A549 (cell line): ENCODE results near the gene CKMT2. TPM values are rescaled to one million over a fixed set of nuclear protein-coding genes. Genes with fewer than 3 reads are reported as not detected.

Experiments
- ATAC-seq, 2 experiments: fragments of 200-7000 bp in 1 of 2; fragments of >200 bp in 1 of 2; cut with Nextera tagmentation in 1 of 2; cut with Tn5 transposase in 1 of 2; 3 replicates each; pipeline versions ENCODE4 v1.8.0 to v1.9.1; 2018 to 2020; ENCODE audit warnings: mild to moderate bottlenecking in 1 of 2, moderate library complexity in 1 of 2
- CTCF ChIA-PET: fragments of 300-600 bp; sonication (Branson Sonifier 250); formaldehyde crosslinking; extraction: SDS; loops from one replicate; lab custom pipeline; 2021; ENCODE audit warnings: antibody characterized with exemption, inconsistent platforms; lab: Yijun Ruan, JAX
- POLR2A ChIA-PET: fragments of 350-600 bp; formaldehyde crosslinking; extraction: SDS; loops from one replicate; lab custom pipeline; 2021; ENCODE audit warnings: antibody characterized with exemption, inconsistent platforms; lab: Yijun Ruan, JAX
- DNase-seq, 2 experiments: peaks; one replicate each; pipeline versions ENCODE4 v3.0.0 to v3.0.0-alpha.2; 2011 to 2016; ENCODE audit warnings: low read depth in 1 of 2, low spot score in 1 of 2
- FAIRE-seq: peaks from 2 replicates; lab custom pipeline; 2011; peaks lifted over from hg19 to GRCh38; lab: Jason Lieb, UNC
- H3K27ac ChIP-seq, 2 experiments: fragments of >200 bp; sonication (Bioruptor Twin); formaldehyde crosslinking; 3 replicates each; pipeline ENCODE4 v1.5.1; 2016 to 2017
- H3K4me1 ChIP-seq: fragments of >200 bp; sonication (Bioruptor Twin); formaldehyde crosslinking; 3 replicates; pipeline ENCODE4 v1.6.1; 2016
- H3K4me2 ChIP-seq: fragments of >200 bp; sonication (Bioruptor Twin); formaldehyde crosslinking; 3 replicates; pipeline ENCODE4 v1.6.1; 2016
- H3K4me3 ChIP-seq: fragments of >200 bp; sonication (Bioruptor Twin); formaldehyde crosslinking; 3 replicates; pipeline ENCODE4 v1.5.1; 2016
- H3K9me3 ChIP-seq: fragments of >200 bp; sonication (Bioruptor Twin); formaldehyde crosslinking; 3 replicates; pipeline ENCODE4 v1.6.1; 2016
- ATOH8 ChIP-seq: fragments of 250-450 bp; sonication (Bioruptor Pico); IDR thresholded peaks from 2 replicates; pipeline ENCODE4 v1.5.0; 2020; ENCODE audit warnings: low read depth, mild to moderate bottlenecking, moderate library complexity
- CBX8 ChIP-seq: fragments of 200-600 bp; sonication (generic); IDR thresholded peaks from 2 replicates; pipeline ENCODE4 v1.6.1; 2016
- CHD4 ChIP-seq: fragments of 200-600 bp; sonication (generic); IDR thresholded peaks from 2 replicates; pipeline ENCODE4 v1.6.1; 2016; ENCODE audit warnings: antibody characterized with exemption, mild to moderate bottlenecking, borderline replicate concordance
- E2F6 ChIP-seq: IDR thresholded peaks from 2 replicates; pipeline ENCODE4 v1.6.1; 2012; ENCODE audit warnings: low read depth, borderline replicate concordance
- EHMT2 ChIP-seq: fragments of 200-600 bp; sonication (generic); IDR thresholded peaks from 2 replicates; pipeline ENCODE4 v1.6.1; 2016; ENCODE audit warnings: antibody characterized with exemption, low read depth, mild to moderate bottlenecking, moderate library complexity
- FOSB ChIP-seq: fragments of 250-450 bp; sonication (Bioruptor Pico); IDR thresholded peaks from 2 replicates; pipeline ENCODE4 v1.5.0; 2020; ENCODE audit warnings: mild to moderate bottlenecking, moderate library complexity
- FOXS1 ChIP-seq: fragments of 250-450 bp; sonication (Bioruptor Pico); IDR thresholded peaks from 2 replicates; pipeline ENCODE4 v1.5.0; 2020; ENCODE audit warnings: mild to moderate bottlenecking, moderate library complexity
- HDAC2 ChIP-seq: fragments of 200-600 bp; sonication (generic); IDR thresholded peaks from 2 replicates; pipeline ENCODE4 v1.6.1; 2016
- HES2 ChIP-seq: fragments of >200 bp; sonication (Bioruptor Twin); formaldehyde crosslinking; IDR thresholded peaks from 2 replicates; pipeline ENCODE4 v1.6.1; 2016
- HEYL ChIP-seq: fragments of 250-450 bp; sonication (Bioruptor Pico); IDR thresholded peaks from 2 replicates; pipeline ENCODE4 v1.8.0; 2021; ENCODE audit warnings: mild to moderate bottlenecking, moderate library complexity
- HMGXB4 ChIP-seq: fragments of 250-450 bp; sonication (Bioruptor Pico); IDR thresholded peaks from 2 replicates; pipeline ENCODE4 v1.5.0; 2021; ENCODE audit warnings: mild to moderate bottlenecking, moderate library complexity, borderline replicate concordance
- HOXA7 ChIP-seq: fragments of 250-450 bp; sonication (Bioruptor Pico); IDR thresholded peaks from 2 replicates; pipeline ENCODE4 v1.5.0; 2020; ENCODE audit warnings: mild to moderate bottlenecking, moderate library complexity
- HOXB5 ChIP-seq: fragments of 250-450 bp; sonication (Bioruptor Pico); IDR thresholded peaks from 2 replicates; pipeline ENCODE4 v1.5.0; 2020; ENCODE audit warnings: mild to moderate bottlenecking, moderate library complexity
- KDM1A ChIP-seq: fragments of 200-600 bp; sonication (generic); IDR thresholded peaks from 2 replicates; pipeline ENCODE4 v1.6.1; 2016; ENCODE audit warnings: low read depth, mild to moderate bottlenecking
- MAX ChIP-seq: IDR thresholded peaks from 2 replicates; pipeline ENCODE4 v1.6.1; 2012
- MAZ ChIP-seq: fragments of 150-350 bp; IDR thresholded peaks from 2 replicates; pipeline ENCODE4 v1.6.1; 2014; ENCODE audit warnings: antibody characterized with exemption, low read depth, low read length, borderline replicate concordance
- MYC ChIP-seq: IDR thresholded peaks from 2 replicates; pipeline ENCODE4 v1.6.1; 2012; ENCODE audit warnings: mild to moderate bottlenecking, inconsistent platforms, low read length, improper control_type of control experiment, borderline replicate concordance
- NR3C1 ChIP-seq: fragments of >200 bp; sonication (Bioruptor Twin); formaldehyde crosslinking; IDR thresholded peaks from 3 replicates; pipeline ENCODE4 v1.6.1; 2017
- PBX3 ChIP-seq: IDR thresholded peaks from 2 replicates; pipeline ENCODE4 v1.6.1; 2012
- PHF8 ChIP-seq: fragments of 200-600 bp; sonication (generic); IDR thresholded peaks from 2 replicates; pipeline ENCODE4 v1.6.1; 2016; ENCODE audit warnings: low read depth, mild to moderate bottlenecking, antibody characterized with exemption, moderate library complexity, borderline replicate concordance
- POLR2A ChIP-seq: IDR thresholded peaks from 2 replicates; pipeline ENCODE4 v1.6.1; 2012; ENCODE audit warnings: mild to moderate bottlenecking, low read length
- SMC3 ChIP-seq: fragments of >200 bp; sonication (Bioruptor Twin); formaldehyde crosslinking; IDR thresholded peaks from 3 replicates; pipeline ENCODE4 v1.6.1; 2018; ENCODE audit warnings: inconsistent platforms
- SREBF2 ChIP-seq: fragments of 450-650 bp; IDR thresholded peaks from 2 replicates; pipeline ENCODE4 v1.6.1; 2014; ENCODE audit warnings: mild to moderate bottlenecking, moderate library complexity
- TP53 ChIP-seq: fragments of 250-450 bp; sonication (Bioruptor Pico); IDR thresholded peaks from 2 replicates; pipeline ENCODE4 v1.5.0; 2021; ENCODE audit warnings: mild to moderate bottlenecking, moderate library complexity
- ZFP36 ChIP-seq: fragments of 450-650 bp; IDR thresholded peaks from 2 replicates; pipeline ENCODE4 v1.6.1; 2014; ENCODE audit warnings: borderline replicate concordance; ENCODE audit not compliant: partially characterized antibody
- WGBS: methylation state at CpG from one replicate; pipeline ENCODE4 v1.1.6; 2017; ENCODE audit errors: missing lambda C conversion rate; 5-methylcytosine and 5-hydroxymethylcytosine counted together
- polyA plus RNA-seq, 4 experiments: library from polyadenylated mRNA; depleted of rRNA in 3 of 4; stranded (reverse); fragments of >200 nt; fragmentation: RNase III in 1 of 4; extraction: RNeasy Plus Mini Kit Qiagen cat#74134 plus additional on column Dnase treatment in 1 of 4; gene quantifications; 2 replicates in 3 of 4; 3 replicates in 1 of 4; pipeline ENCODE4 v1.2.3, GENCODE V29; 2011 to 2017

The CKMT2 gene
- polyA plus RNA-seq, 2 of the 4 experiments (the other 2 are of a cell fraction): not detected

GRCh38 chr5:81241001-81241400, 7.9 kb downstream of the CKMT2 start:
- no peak for FAIRE-seq
- H3K4me2 ChIP-seq: no peak overlapping the region
- no peak overlapping the region for H3K4me3 ChIP-seq
- peaks cover 16% of the 10 kb centered on the region for H3K4me1 ChIP-seq
- ATAC-seq: no peak
- TF ChIP-seq CBX8 (no peak), ZFP36 (no peak), HMGXB4 (CRISPR knock-in tag) (no peak)
- CTCF ChIA-PET: interaction anchor here (1.0 kb wide), 1 partner anchor 45 kb away, joined by 4 read pairs; no protein-coding TSS in a partner anchor
- WGBS: 79% methylated on average over 5 of the region's 5 CpGs
- no peaks in the 10 kb centered on the region for H3K9me3 ChIP-seq
- no peak overlapping the region for H3K27ac ChIP-seq
- no peak for DNase-seq
- POLR2A ChIA-PET: interaction anchor here (0.8 kb wide), 1 partner anchor 14 kb away, joined by 3 read pairs; no protein-coding TSS in a partner anchor

GRCh38 chr5:81241961-81242648, 9.0 kb downstream of the CKMT2 start:
- Histone ChIP-seq H3K9me3 (no peaks in the 10 kb centered on the region), H3K4me3 (no peak overlapping the region), H3K4me2 (no peak overlapping the region), H3K27ac (no peak overlapping the region)
- FAIRE-seq: no peak
- CTCF ChIA-PET: interaction anchor here (1.2 kb wide), 2 partner anchors 11 to 29 kb away, joined by 3 to 5 read pairs; no protein-coding TSS in a partner anchor
- 82% methylated on average over 8 of the region's 8 CpGs for WGBS
- TF ChIP-seq TP53 (CRISPR knock-in tag) (no peak), SMC3 (no peak), HEYL (CRISPR knock-in tag) (no peak)
- TF ChIP-seq, all 56 proteins: peak for 0
- DNase-seq: no peak
- POLR2A ChIA-PET: no interaction called here
- peaks cover 20% of the 10 kb centered on the region for H3K4me1 ChIP-seq
- no peak for ATAC-seq

- POLR2A ChIA-PET: no interaction called here
- Histone ChIP-seq H3K4me3 (no peak overlapping the region), H3K4me2 (no peak overlapping the region), H3K9me3 (no peaks in the 10 kb centered on the region), H3K27ac (no peak overlapping the region), H3K4me1 (peaks cover 28% of the 10 kb centered on the region)
- CTCF ChIA-PET: interaction anchor here (0.7 to 3.0 kb wide), 4 partner anchors 10 to 614 kb away, joined by 3 to 12 read pairs (median 5); no protein-coding TSS in a partner anchor
- FAIRE-seq (no peak), ATAC-seq (no peak), DNase-seq (no peak)
- no peak for TF ChIP-seq KDM1A
- TF ChIP-seq FOSB (CRISPR knock-in tag): no peak
- no peak for TF ChIP-seq HOXA7 (CRISPR knock-in tag)
- TF ChIP-seq PHF8: no peak
- no peak for TF ChIP-seq POLR2A
- TF ChIP-seq PBX3: no peak
- TF ChIP-seq EHMT2: no peak
- no peak for TF ChIP-seq ATOH8
- TF ChIP-seq E2F6: no peak
- no peak for TF ChIP-seq CBX8
- TF ChIP-seq HOXB5 (CRISPR knock-in tag): no peak
- no peak for TF ChIP-seq CHD4
- no peak for TF ChIP-seq MAZ
- no peak for TF ChIP-seq HES2
- no peak for TF ChIP-seq FOXS1
- no peak for TF ChIP-seq NR3C1
- no peak for TF ChIP-seq MYC
- TF ChIP-seq HDAC2: no peak
- TF ChIP-seq MAX: no peak
- TF ChIP-seq SREBF2: no peak
- WGBS: 83% methylated on average over 4 of the region's 4 CpGs
Observed at GRCh38 chr5:81242906-81243436, 9.8 kb downstream of the CKMT2 start.
